GM19023 (cell line): Measurements from ENCODE around the gene BLOC1S3.

Source experiments
- ATAC-seq: cut with Tn5 transposase; IDR thresholded peaks from one replicate; pipeline ENCODE4 v1.9.1; 2021; ENCODE audit warnings: mild to moderate bottlenecking, moderate library complexity; ENCODE audit not compliant: unreplicated experiment

BLOC1S3 gene

DNA sequence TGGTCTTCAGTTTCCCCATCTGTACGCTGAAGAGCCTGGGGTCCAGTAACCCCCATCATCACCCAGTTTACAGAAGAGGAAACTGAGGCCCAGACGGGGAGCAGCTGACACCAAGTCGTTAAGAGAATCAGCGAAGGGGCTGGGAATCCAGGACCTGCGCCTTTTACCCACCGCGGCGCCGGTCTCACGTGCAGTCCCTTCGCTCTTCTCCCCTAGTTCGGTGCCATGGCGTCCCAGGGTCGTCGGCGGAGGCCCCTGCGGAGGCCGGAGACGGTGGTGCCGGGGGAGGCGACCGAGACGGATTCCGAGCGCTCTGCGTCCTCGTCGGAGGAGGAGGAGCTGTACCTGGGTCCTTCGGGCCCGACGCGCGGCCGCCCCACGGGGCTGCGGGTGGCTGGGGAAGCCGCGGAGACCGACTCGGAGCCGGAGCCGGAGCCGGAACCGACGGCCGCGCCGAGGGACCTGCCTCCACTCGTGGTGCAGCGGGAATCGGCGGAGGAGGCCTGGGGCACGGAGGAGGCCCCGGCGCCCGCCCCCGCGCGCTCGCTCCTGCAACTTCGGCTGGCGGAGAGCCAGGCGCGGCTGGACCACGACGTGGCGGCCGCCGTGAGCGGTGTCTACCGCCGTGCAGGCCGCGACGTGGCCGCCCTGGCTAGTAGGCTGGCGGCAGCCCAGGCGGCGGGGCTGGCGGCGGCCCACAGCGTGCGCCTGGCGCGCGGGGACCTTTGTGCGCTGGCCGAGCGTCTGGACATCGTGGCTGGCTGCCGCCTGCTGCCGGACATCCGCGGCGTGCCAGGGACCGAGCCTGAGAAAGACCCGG is 698 bp downstream of the BLOC1S3 start:
- ATAC-seq = peak; percentile 1

GRCh38 chr19:45179892-45180370 is 1.3 kb downstream of the BLOC1S3 start:
- ATAC-seq = no peak

DNA sequence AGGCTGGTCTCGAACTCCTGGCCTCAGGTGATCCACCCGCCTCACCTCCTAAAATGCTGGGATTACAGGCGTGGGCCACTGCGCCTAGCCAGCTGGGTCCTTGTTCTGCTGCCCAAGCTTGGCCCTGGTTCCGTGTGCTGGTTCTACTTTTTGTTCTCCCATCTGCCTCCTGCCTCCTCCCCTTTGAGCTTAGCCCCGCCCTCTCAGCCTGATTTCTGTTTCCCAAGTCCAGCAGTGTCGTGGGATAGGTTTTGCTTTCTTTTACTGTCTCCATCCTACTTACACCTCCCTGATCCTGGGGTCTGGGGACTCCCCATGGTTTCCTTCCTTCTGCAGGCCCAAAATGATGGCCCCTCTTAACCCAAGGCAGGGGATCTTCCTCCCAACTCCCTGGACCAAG is 2.4 kb downstream of the BLOC1S3 start:
- ATAC-seq = no peak

- no peak for ATAC-seq
These were observed 4.2 kb downstream of the BLOC1S3 start for GRCh38 chr19:45182758-45183157.

- ATAC-seq = no peak
These were observed 5.5 kb downstream of the BLOC1S3 start for GRCh38 chr19:45184115-45184514.

- ATAC-seq = no peak
These were observed 8.1 kb downstream of the BLOC1S3 start for GRCh38 chr19:45186509-45187334.

DNA sequence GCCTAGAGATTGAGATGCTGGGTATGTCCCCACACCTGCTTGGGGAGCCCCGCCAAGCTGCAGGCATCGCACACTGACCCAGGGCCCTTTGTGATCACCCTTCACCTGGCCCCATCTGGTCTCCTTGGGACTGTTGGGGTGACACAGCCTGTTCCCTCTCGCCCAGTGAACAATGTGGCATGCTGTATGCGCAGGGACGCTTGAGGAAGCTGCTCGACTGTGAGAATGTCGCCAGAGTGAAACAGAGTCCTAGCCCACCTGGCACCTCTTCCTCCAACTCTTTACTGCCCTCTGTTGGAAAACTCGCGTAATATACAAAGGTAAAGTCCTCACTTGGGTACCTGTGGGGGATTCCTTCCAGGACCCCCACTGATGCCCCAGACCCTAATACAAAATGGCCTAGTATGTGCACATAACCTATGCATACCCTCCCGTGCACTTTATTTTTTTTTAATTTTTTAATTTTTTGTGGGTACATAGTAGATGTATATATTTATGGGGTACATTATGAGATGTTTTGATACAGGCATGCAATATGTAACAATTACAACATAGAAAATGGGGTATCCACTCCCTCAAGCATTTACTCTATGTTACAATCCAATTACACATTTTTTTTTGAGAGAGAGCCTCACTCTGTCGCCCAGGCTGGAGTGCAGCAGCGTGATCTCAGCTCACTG is 9.0 kb downstream of the BLOC1S3 start:
- ATAC-seq = no peak

GRCh38 chr19:45189971-45190370 is 11.4 kb downstream of the BLOC1S3 start:
- no peak for ATAC-seq

DNA sequence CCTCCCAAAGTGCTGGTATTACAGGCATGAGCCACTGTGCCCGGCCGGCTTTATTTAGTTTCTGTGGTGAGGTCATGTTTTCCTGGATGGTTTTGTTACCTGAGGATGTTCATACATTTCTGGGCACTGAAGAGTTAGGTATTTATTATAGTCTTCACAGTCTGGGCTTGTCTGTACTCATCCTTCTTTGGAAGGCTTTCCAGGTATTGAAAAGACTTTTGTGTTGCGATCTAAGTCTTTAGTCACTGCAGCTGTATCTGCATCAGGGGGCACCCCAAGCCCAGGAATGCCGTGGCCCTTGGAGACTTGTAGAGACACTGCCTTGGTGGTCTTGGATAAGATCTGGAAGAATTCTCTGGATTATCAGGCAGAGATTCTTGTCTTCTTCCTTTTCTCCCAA is 12.8 kb downstream of the BLOC1S3 start:
- no peak for ATAC-seq

- ATAC-seq = no peak
These were observed 17.2 kb downstream of the BLOC1S3 start for GRCh38 chr19:45195764-45196163.

DNA sequence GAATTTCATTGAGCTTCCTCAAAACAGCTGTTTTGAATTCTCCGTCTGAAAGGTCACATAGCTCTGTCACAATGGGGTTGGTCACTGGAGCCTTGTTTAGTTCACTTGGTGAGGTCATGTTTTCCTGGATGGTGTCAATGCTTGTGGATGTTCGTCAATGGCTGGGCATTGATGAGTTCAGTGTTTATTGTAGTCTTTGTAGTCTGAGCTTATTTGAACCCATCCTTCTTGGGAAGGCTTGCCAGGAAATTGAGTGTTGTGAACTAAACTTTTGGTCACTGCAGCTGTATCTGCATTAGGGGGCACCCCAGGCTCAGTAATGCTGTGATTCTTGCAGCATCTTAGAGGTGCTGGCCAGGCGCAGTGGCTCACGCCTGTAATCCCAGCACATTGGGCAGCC is 22.0 kb downstream of the BLOC1S3 start:
- ATAC-seq = no peak

DNA sequence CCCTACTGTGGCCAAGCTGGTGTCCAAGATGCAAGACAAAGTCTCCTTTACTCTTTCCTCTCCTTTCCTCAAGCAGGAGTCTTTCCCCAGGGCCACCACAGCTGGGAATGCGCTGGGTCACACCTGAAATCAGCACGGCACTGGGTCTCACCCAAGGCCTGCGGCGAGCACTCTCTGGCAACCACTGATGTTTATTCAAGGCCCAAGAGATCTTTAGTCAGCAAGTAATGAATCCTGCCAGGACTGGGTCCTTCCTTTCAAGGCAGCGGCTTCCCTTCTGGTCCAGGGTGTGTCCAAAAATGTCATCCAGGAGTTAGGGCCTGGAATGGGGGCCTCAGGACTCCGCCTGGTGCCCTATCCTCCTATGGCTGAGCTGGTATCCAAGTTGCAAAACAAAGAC is 24.1 kb downstream of the BLOC1S3 start:
- no peak for ATAC-seq

GRCh38 chr19:45205810-45206209 is 27.2 kb downstream of the BLOC1S3 start:
- ATAC-seq = no peak

- no peak for ATAC-seq
These were observed 27.7 kb downstream of the BLOC1S3 start for GRCh38 chr19:45206328-45206727.

DNA sequence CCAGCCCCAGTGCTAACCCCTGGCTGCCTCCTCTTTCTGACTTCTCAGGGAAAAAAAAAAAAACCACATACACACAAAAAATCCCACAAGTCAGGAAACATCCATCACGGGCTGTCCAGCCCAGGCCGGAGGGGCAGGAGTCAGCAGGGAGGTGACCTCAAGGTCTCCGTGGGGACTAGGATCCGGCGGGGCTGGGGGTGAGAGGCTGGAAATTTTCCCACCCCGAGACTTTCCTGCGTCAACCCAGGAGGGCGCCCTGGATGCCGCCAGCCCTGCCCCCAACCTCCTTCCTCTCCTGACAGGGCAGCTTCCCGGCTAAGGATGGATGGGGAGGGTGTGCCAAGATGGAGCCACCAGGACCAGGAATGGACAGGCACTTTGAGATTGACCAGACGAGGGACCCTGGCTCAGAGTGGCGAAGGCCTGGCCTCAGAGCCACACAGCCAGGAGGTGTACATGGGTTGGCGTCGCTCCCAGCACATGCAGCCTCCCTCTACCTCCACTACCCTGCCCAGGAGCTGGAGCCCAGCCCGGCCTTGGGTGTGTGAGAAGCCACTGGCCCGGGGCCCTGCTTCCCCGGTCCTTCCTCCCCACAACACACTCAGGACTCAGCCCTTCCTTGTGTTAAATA is 33.3 kb downstream of the BLOC1S3 start:
- ATAC-seq = no peak

GRCh38 chr19:45213031-45213430 is 34.4 kb downstream of the BLOC1S3 start:
- ATAC-seq = no peak

DNA sequence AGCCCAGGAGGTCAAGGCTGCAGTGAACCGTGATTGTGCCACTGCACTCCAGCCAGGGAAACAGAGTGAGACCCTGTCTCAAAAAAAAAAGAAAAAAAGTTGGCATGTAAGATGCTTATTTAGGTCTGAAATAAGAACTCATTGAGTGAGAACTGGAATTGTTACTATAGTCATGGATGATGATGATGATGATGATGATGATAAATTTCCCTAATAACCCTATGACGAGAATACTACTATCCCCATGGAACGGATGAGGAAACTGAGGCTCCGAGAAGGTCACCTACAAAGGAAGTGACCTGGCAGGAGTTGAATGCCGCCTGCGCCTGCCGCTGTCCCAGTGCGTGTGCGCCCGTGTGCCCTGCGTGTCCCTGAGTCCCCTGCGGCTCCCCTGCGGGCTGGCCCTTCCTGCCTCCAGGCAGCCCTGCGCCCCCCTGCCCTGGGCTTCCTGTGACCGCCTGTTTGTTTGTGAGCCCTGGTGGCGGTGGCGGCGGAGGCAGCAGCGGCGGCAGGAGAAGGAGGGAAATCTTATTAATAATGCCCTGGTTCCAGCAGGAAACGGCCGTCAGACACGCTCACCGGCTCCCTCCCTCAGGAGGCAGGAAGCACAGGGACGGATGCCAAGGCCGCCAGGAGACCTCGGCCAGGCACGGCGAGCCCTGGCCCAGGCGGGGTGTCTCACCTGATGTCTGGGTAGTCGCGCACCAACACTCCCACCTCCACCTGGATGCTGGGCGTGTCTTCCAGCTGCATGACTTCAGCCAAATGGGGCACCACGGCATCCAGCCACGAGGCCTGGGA is 37.0 kb downstream of the BLOC1S3 start:
- no peak for ATAC-seq

GRCh38 chr19:45216667-45217066 is 38.1 kb downstream of the BLOC1S3 start:
- ATAC-seq = no peak

DNA sequence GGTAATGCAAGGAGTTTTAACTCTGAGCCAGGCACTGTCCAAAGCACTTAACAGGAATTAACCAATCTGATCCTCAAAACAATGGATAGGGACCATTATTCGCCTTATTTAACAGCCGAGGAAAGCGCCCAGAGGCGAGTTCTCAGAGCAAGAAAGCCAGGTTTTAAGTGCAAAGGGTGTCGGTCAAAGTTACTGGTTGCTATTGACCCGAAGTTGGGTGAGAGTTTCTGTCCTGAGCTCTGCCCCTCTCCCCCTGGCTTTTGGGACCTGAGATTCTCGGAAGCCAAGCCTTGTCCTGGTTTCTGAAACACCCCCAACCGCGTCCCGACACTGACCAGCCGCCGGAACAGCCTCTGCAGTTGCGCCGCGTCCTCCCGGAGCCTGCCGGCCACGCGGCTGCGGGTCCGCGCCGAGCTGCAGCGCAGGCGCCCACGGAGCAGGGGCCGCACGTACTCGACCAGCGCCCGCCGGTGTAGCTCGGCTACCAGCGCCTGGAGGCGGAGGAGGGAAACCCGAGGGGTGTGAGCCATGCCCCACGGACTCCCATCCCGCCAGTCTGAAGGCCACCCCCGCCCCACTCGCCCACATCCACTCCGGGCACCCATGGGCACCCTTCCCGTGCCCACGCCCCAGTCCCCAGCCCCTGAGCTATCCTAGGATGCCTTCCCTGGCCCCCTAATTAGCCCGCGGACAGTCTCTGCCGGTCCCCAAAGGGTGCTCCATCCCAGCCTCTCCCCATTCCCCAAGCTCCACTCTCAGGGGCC is 38.8 kb downstream of the BLOC1S3 start:
- no peak for ATAC-seq
